ENCODE results near the gene GULP1. TPM values are rescaled to one million over a fixed set of nuclear protein-coding genes. Genes with fewer than 3 reads are reported as not detected.
"Not testable (repeated sequence)": the region's sequence is repeated elsewhere in the genome, so short reads cannot be mapped to it uniquely, and the experiment has no call there.

GULP1 gene
- total and polyA plus RNA-seq, 12 donors, result 5.8 to 122 (median 51.5) TPM

- H3K27me3 ChIP-seq, result no peaks in the 10 kb centered on the region
- H3K4me3 ChIP-seq, result no peak overlapping the region
- H3K9me3 ChIP-seq (replicated peaks in 1 of 3), result no peaks in the 10 kb centered on the region
- TF ChIP-seq CTCF (IDR thresholded peaks at IDR 0.05) (no peak), POLR2A (IDR thresholded peaks at IDR 0.05) (no peak)
- H3K27ac ChIP-seq, result no peak overlapping the region
- H3K4me1 ChIP-seq (replicated peaks in 1 of 2), result no peaks in the 10 kb centered on the region
- 91 to 98% (median 95%) methylated on average over 2 of the region's 2 CpGs for WGBS, 4 donors
- no peak for DNase-seq
- intact Hi-C loops (cut with DNase I), result no loop called here
- no peaks in the 10 kb centered on the region for H3K36me3 ChIP-seq (replicated peaks in 1 of 2)
Observed at GRCh38 chr2:188459061-188459460, 167.4 kb downstream of the GULP1 start.

GRCh38 chr2:188466078-188466477 lies 174.4 kb downstream of the GULP1 start:
- H3K27me3 ChIP-seq; H3K4me3 ChIP-seq; intact Hi-C loops (cut with DNase I); H3K9me3 ChIP-seq (replicated peaks in 1 of 3); H3K36me3 ChIP-seq (replicated peaks in 1 of 2): not testable (repeated sequence)
- DNase-seq, result peak in 5 of 7 donors; percentile 17 to 64 (median 38)
- H3K27ac ChIP-seq, result peak overlapping the region in 3 of 5 donors; percentile 6 to 51 (median 50)
- WGBS, 4 donors, result 32 to 48% (median 38%) methylated on average over 3 of the region's 3 CpGs
- peaks cover 16 to 20% of the 10 kb centered on the region in 2 donors for H3K4me1 ChIP-seq (replicated peaks in 1 of 2)

- whole genome bisulfite sequencing, 4 donors, result 51 to 65% (median 56%) methylated on average over 1 of the region's 1 CpG
- H3K27me3 ChIP-seq, result no peaks in the 10 kb centered on the region
- no peaks in the 10 kb centered on the region for H3K9me3 ChIP-seq (replicated peaks in 1 of 3)
- peaks cover 16 to 20% of the 10 kb centered on the region in 2 donors for H3K4me1 ChIP-seq (replicated peaks in 1 of 2)
- peak overlapping the region in 4 of 5 donors; percentile 6 to 51 (median 42) for H3K27ac ChIP-seq
- TF ChIP-seq POLR2A (IDR thresholded peaks at IDR 0.05), result no peak
- TF ChIP-seq CTCF (IDR thresholded peaks at IDR 0.05), result no peak
- no peak overlapping the region for H3K4me3 ChIP-seq
- intact Hi-C loops (cut with DNase I), result no loop called here
- DNase-seq, result no peak
- H3K36me3 ChIP-seq (replicated peaks in 1 of 2), result no peaks in the 10 kb centered on the region
Observed at GRCh38 chr2:188466761-188467160, 175.1 kb downstream of the GULP1 start.

GRCh38 chr2:188471166-188471565 lies 179.5 kb downstream of the GULP1 start:
- Histone ChIP-seq H3K9me3 (replicated peaks in 1 of 3) (no peaks in the 10 kb centered on the region), H3K27ac (no peak overlapping the region), H3K36me3 (replicated peaks in 1 of 2) (no peaks in the 10 kb centered on the region), H3K4me1 (replicated peaks in 1 of 2) (peaks cover 8 to 23% of the 10 kb centered on the region in 2 donors), H3K27me3 (no peaks in the 10 kb centered on the region), H3K4me3 (no peak overlapping the region)
- no peak for DNase-seq
- TF ChIP-seq POLR2A (IDR thresholded peaks at IDR 0.05), result no peak
- no peak for TF ChIP-seq CTCF (IDR thresholded peaks at IDR 0.05)
- intact Hi-C loops (cut with DNase I), result no loop called here
- 94 to 97% (median 96%) methylated on average over 4 of the region's 4 CpGs for WGBS, 4 donors

GRCh38 chr2:188473306-188473705 lies 181.6 kb downstream of the GULP1 start:
- no peaks in the 10 kb centered on the region for H3K9me3 ChIP-seq (replicated peaks in 1 of 3)
- intact Hi-C loops (cut with DNase I), result no loop called here
- peaks cover 0 to 6% of the 10 kb centered on the region in 2 donors for H3K4me1 ChIP-seq (replicated peaks in 1 of 2)
- no peak overlapping the region for H3K27ac ChIP-seq
- TF ChIP-seq POLR2A (IDR thresholded peaks at IDR 0.05), result no peak
- TF ChIP-seq CTCF (IDR thresholded peaks at IDR 0.05), result no peak
- 61 to 78% (median 67%) methylated on average over 3 of the region's 3 CpGs for WGBS, 4 donors
- no peaks in the 10 kb centered on the region for H3K27me3 ChIP-seq
- peak in 3 of 7 donors; percentile 16 to 49 (median 30) for DNase-seq
- H3K4me3 ChIP-seq, result no peak overlapping the region
- H3K36me3 ChIP-seq (replicated peaks in 1 of 2), result no peaks in the 10 kb centered on the region

All from adrenal gland (tissue), 12 donors.